K562 (cell line): Measurements from ENCODE around the gene SRSF9. TPM values are rescaled to one million over a fixed set of nuclear protein-coding genes. Genes with fewer than 3 reads are reported as not detected.

Experiments
- FIP1L1 ChIP-seq: fragments of 200-400 bp; formaldehyde crosslinking; IDR thresholded peaks from 2 replicates; pipeline ENCODE4 v1.6.1; 2018; ENCODE audit warnings: mild to moderate bottlenecking, low read depth, low read length; ENCODE audit not compliant: poor library complexity, severe bottlenecking
- FUS ChIP-seq: fragments of 200-400 bp; formaldehyde crosslinking; optimal IDR thresholded peaks from 2 replicates; pipeline ENCODE3; 2017; ENCODE audit warnings: low read depth, low read length
- GTF2E2 ChIP-seq: fragments of 200-800 bp; sonication (Bioruptor generic); IDR thresholded peaks from 2 replicates; pipeline ENCODE4 v1.6.1; 2016; ENCODE audit warnings: missing genetic modification characterization, missing compliant biosample characterization
- MBD1 ChIP-seq: fragments of 250-450 bp; sonication (Bioruptor Pico); IDR thresholded peaks from 2 replicates; pipeline ENCODE4 v1.8.0; 2022; ENCODE audit warnings: inconsistent platforms
- MLX ChIP-seq, 2 experiments: fragments of 450-650 bp in 1 of 2; sonication (generic) in 1 of 2; formaldehyde crosslinking; conservative IDR thresholded peaks; 2 replicates each; pipeline versions ENCODE4 v1.4.0 to v1.8.1; 2020 to 2022; ENCODE audit warnings: mild to moderate bottlenecking in 1 of 2, missing genetic modification reagents in 1 of 2
- NBN ChIP-seq: fragments of 450-650 bp; IDR thresholded peaks from 2 replicates; pipeline ENCODE4 v1.6.1; 2016; ENCODE audit warnings: low read depth, mild to moderate bottlenecking
- NONO ChIP-seq, 2 experiments: fragments of 200-400 bp in 1 of 2; fragments of 450-650 bp in 1 of 2; formaldehyde crosslinking in 1 of 2; IDR thresholded peaks; 2 replicates each; pipeline ENCODE4 v1.6.1; 2017; ENCODE audit warnings: low read depth in 2 of 2, mild to moderate bottlenecking in 2 of 2, moderate library complexity in 2 of 2, low read length in 1 of 2
- NR2C2 ChIP-seq, 2 experiments: fragments of 200-800 bp in 1 of 2; sonication (Bioruptor generic) in 1 of 2; sonication (generic) in 1 of 2; formaldehyde crosslinking in 1 of 2; IDR thresholded peaks; 2 replicates each; pipeline versions ENCODE4 v1.6.1 to v1.8.0; 2016 to 2022; ENCODE audit warnings: mild to moderate bottlenecking in 1 of 2, missing compliant biosample characterization in 1 of 2, missing genetic modification characterization in 1 of 2, missing genetic modification reagents in 1 of 2
- PRMT5 ChIP-seq: sonication (generic); formaldehyde crosslinking; IDR thresholded peaks from 2 replicates; pipeline ENCODE4 v1.5.0; 2020; ENCODE audit warnings: missing genetic modification reagents
- PTRF ChIP-seq: fragments of 450-650 bp; IDR thresholded peaks from 2 replicates; pipeline ENCODE4 v1.6.1; 2016; ENCODE audit warnings: mild to moderate bottlenecking, missing genetic modification characterization, missing compliant biosample characterization
- SAP30 ChIP-seq: fragments of 200-600 bp; sonication (generic); IDR thresholded peaks from 2 replicates; pipeline ENCODE4 v1.6.1; 2012; ENCODE audit warnings: borderline replicate concordance, low read depth, mild to moderate bottlenecking, moderate library complexity, low read length, control low read depth, inconsistent platforms; ENCODE audit not compliant: insufficient read depth, poor library complexity, severe bottlenecking
- U2AF2 ChIP-seq: fragments of 200-400 bp; formaldehyde crosslinking; optimal IDR thresholded peaks from 2 replicates; pipeline ENCODE3; 2017; ENCODE audit warnings: low read depth, mild to moderate bottlenecking, low read length
- ZNF12 ChIP-seq: sonication (generic); formaldehyde crosslinking; IDR thresholded peaks from 2 replicates; pipeline ENCODE4 v1.4.0; 2020; ENCODE audit warnings: mild to moderate bottlenecking, missing genetic modification reagents
- ZNF511 ChIP-seq: sonication (generic); formaldehyde crosslinking; IDR thresholded peaks from 2 replicates; pipeline ENCODE4 v1.8.0; 2022; ENCODE audit warnings: mild to moderate bottlenecking, missing genetic modification reagents
- ZNF644 ChIP-seq: fragments of 200-800 bp; sonication (Bioruptor generic); IDR thresholded peaks from 2 replicates; pipeline ENCODE4 v1.6.1; 2016; ENCODE audit warnings: low read depth, missing genetic modification characterization, missing compliant biosample characterization
- polyA plus RNA-seq, 8 experiments: library from polyadenylated mRNA; depleted of rRNA in 4 of 8; stranded (reverse) in 5 of 8; unstranded in 3 of 8; fragments of >200 nt; fragmentation: Nextera tagmentation in 2 of 8; fragmentation: Illumina TruSeq in 1 of 8; extraction: Ambion mirVana in 2 of 8; extraction: Trizol in 1 of 8; gene quantifications; 2 replicates each; pipeline versions ENCODE4 v1.2.1 to v1.2.3, GENCODE V29; 2011 to 2014; ENCODE audit warnings: inconsistent platforms in 1 of 8, missing spikeins in 1 of 8
- total RNA-seq, 7 experiments: library from RNA; depleted of rRNA in 6 of 7; stranded (reverse); fragments of >200 nt in 6 of 7; fragmentation: Illumina TruSeq in 2 of 7; extraction: Trizol in 2 of 7; gene quantifications; 2 replicates each; pipeline versions ENCODE4 v1.2.1 to v1.2.3, GENCODE V29; 2011 to 2021; ENCODE audit warnings: low replicate concordance in 1 of 7
- TF ChIP-seq, protein P1 (sequence below): sonication (generic); formaldehyde crosslinking; IDR thresholded peaks from 2 replicates; pipeline ENCODE4 v1.5.0; 2020; ENCODE audit warnings: missing genetic modification reagents
- TF ChIP-seq, protein P2 (sequence below): fragments of 450-650 bp; formaldehyde crosslinking; conservative IDR thresholded peaks from 2 replicates; pipeline ENCODE4 v1.4.0; 2022; ENCODE audit warnings: mild to moderate bottlenecking, missing genetic modification characterization
- TF ChIP-seq, protein P3 (sequence below): fragments of 250-450 bp; sonication (Bioruptor Pico); IDR thresholded peaks from 2 replicates; pipeline ENCODE4 v1.4.0; 2020; ENCODE audit warnings: mild to moderate bottlenecking

SRSF9 gene
- total and polyA plus RNA-seq, 9 of the 15 experiments (the other 6 are each of a cell fraction or from before 2014, with no cell fraction given): 40.3 to 291 (median 230) TPM

- TF ChIP-seq MBD1 (CRISPR knock-in tag) (no peak), PTRF (tag) (no peak), GTF2E2 (tag) (no peak), NONO (IDR thresholded peaks at IDR 0.05; ENCODE audit: low read depth in 2 of 2, low read length in 1 of 2) (peak; percentile 35 to 86; a peak in 3 of 4 replicates), PRMT5 (CRISPR knock-in tag) (no peak), NR2C2 (CRISPR knock-in tag; IDR thresholded peaks at IDR 0.05) (peak; percentile 20; the same call in 1 of the 2 replicates), NR2C2 (tag; IDR thresholded peaks at IDR 0.05) (peak; percentile 84), ZNF644 (tag) (no peak), U2AF2 (no peak), FUS (peak; percentile 32), MLX (CRISPR knock-in tag; conservative IDR thresholded peaks at IDR 0.05) (no peak), ZNF511 (CRISPR knock-in tag) (peak; percentile 75; the same call in 1 of the 2 replicates), FIP1L1 (peak; percentile 62), NBN (no peak), SAP30 (peak; percentile 32), ZNF12 (CRISPR knock-in tag) (no peak)
- TF ChIP-seq, protein P1, sequence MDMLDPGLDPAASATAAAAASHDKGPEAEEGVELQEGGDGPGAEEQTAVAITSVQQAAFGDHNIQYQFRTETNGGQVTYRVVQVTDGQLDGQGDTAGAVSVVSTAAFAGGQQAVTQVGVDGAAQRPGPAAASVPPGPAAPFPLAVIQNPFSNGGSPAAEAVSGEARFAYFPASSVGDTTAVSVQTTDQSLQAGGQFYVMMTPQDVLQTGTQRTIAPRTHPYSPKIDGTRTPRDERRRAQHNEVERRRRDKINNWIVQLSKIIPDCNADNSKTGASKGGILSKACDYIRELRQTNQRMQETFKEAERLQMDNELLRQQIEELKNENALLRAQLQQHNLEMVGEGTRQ (CRISPR knock-in tag): 0 out of 2 replicates have a peak, but pooled peaks have one; percentile 11
- TF ChIP-seq, protein P2, sequence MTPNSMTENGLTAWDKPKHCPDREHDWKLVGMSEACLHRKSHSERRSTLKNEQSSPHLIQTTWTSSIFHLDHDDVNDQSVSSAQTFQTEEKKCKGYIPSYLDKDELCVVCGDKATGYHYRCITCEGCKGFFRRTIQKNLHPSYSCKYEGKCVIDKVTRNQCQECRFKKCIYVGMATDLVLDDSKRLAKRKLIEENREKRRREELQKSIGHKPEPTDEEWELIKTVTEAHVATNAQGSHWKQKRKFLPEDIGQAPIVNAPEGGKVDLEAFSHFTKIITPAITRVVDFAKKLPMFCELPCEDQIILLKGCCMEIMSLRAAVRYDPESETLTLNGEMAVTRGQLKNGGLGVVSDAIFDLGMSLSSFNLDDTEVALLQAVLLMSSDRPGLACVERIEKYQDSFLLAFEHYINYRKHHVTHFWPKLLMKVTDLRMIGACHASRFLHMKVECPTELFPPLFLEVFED (CRISPR knock-in tag): no peak
- TF ChIP-seq, protein P3, sequence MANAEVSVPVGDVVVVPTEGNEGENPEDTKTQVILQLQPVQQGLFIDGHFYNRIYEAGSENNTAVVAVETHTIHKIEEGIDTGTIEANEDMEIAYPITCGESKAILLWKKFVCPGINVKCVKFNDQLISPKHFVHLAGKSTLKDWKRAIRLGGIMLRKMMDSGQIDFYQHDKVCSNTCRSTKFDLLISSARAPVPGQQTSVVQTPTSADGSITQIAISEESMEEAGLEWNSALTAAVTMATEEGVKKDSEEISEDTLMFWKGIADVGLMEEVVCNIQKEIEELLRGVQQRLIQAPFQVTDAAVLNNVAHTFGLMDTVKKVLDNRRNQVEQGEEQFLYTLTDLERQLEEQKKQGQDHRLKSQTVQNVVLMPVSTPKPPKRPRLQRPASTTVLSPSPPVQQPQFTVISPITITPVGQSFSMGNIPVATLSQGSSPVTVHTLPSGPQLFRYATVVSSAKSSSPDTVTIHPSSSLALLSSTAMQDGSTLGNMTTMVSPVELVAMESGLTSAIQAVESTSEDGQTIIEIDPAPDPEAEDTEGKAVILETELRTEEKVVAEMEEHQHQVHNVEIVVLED: peak; percentile 77
Measured at GRCh38 chr12:120469450-120470149, at the start of gene SRSF9 (continued).
